K562 (cell line): Measurements from ENCODE around the gene CHRNB1. TPM values are rescaled to one million over a fixed set of nuclear protein-coding genes. Genes with fewer than 3 reads are reported as not detected.

Source experiments
- CAMTA2 ChIP-seq: fragments of 250-450 bp; sonication (Bioruptor Pico); conservative IDR thresholded peaks from 2 replicates; pipeline ENCODE4 v1.5.1; 2022
- DACH1 ChIP-seq: fragments of 450-650 bp; IDR thresholded peaks from 2 replicates; pipeline ENCODE4 v1.6.1; 2018; ENCODE audit not compliant: partially characterized antibody
- IRF2 ChIP-seq: sonication (generic); formaldehyde crosslinking; IDR thresholded peaks from 2 replicates; pipeline ENCODE4 v1.8.1; 2022; ENCODE audit warnings: mild to moderate bottlenecking, missing genetic modification reagents
- KAT7 ChIP-seq: sonication (generic); formaldehyde crosslinking; IDR thresholded peaks from 2 replicates; pipeline ENCODE4 v1.8.0; 2022; ENCODE audit warnings: missing genetic modification reagents, mild to moderate bottlenecking, borderline replicate concordance
- MEF2A ChIP-seq: IDR thresholded peaks from 2 replicates; pipeline ENCODE4 v1.6.1; 2011; ENCODE audit warnings: low read depth, mild to moderate bottlenecking, low read length, moderate library complexity; ENCODE audit not compliant: control insufficient read depth
- MNT ChIP-seq, 2 experiments: fragments of 450-650 bp; conservative IDR thresholded peaks; 2 replicates each; pipeline ENCODE4 v1.6.1; 2017; ENCODE audit warnings: mild to moderate bottlenecking in 2 of 2, moderate library complexity in 2 of 2
- RBM15 ChIP-seq: fragments of 200-400 bp; formaldehyde crosslinking; IDR thresholded peaks from 2 replicates; pipeline ENCODE4 v1.6.1; 2018; ENCODE audit warnings: mild to moderate bottlenecking, low read length, moderate library complexity; ENCODE audit not compliant: insufficient read depth
- RHOXF2B ChIP-seq: fragments of 250-450 bp; sonication (Bioruptor Pico); conservative IDR thresholded peaks from 2 replicates; pipeline ENCODE4 v1.5.1; 2021
- SMAD2 ChIP-seq: fragments of 150-350 bp; IDR thresholded peaks from 2 replicates; pipeline ENCODE4 v1.6.1; 2014; ENCODE audit warnings: low read depth, mild to moderate bottlenecking, low read length
- VEZF1 ChIP-seq: fragments of 200-800 bp; sonication (Bioruptor generic); IDR thresholded peaks from 2 replicates; pipeline ENCODE4 v1.6.1; 2017; ENCODE audit warnings: missing genetic modification characterization, missing compliant biosample characterization
- ZNF280A ChIP-seq: fragments of 450-650 bp; IDR thresholded peaks from 2 replicates; pipeline ENCODE4 v1.6.1; 2018; ENCODE audit warnings: mild to moderate bottlenecking, low read depth; ENCODE audit not compliant: partially characterized antibody
- ZNF347 ChIP-seq: fragments of 450-650 bp; formaldehyde crosslinking; IDR thresholded peaks from 2 replicates; pipeline ENCODE4 v1.4.0; 2020; ENCODE audit warnings: low read depth, mild to moderate bottlenecking, moderate library complexity
- ZNF445 ChIP-seq: fragments of 250-450 bp; sonication (Bioruptor Pico); IDR thresholded peaks from 2 replicates; pipeline ENCODE4 v1.4.0; 2020; ENCODE audit warnings: low read depth, mild to moderate bottlenecking, moderate library complexity
- ZNF583 ChIP-seq: fragments of 250-450 bp; sonication (Bioruptor Pico); IDR thresholded peaks from 2 replicates; pipeline ENCODE4 v1.4.0; 2020
- polyA plus RNA-seq, 8 experiments: library from polyadenylated mRNA; depleted of rRNA in 4 of 8; stranded (reverse) in 5 of 8; unstranded in 3 of 8; fragments of >200 nt; fragmentation: Nextera tagmentation in 2 of 8; fragmentation: Illumina TruSeq in 1 of 8; extraction: Ambion mirVana in 2 of 8; extraction: Trizol in 1 of 8; gene quantifications; 2 replicates each; pipeline versions ENCODE4 v1.2.1 to v1.2.3, GENCODE V29; 2011 to 2014; ENCODE audit warnings: inconsistent platforms in 1 of 8, missing spikeins in 1 of 8
- total RNA-seq, 7 experiments: library from RNA; depleted of rRNA in 6 of 7; stranded (reverse); fragments of >200 nt in 6 of 7; fragmentation: Illumina TruSeq in 2 of 7; extraction: Trizol in 2 of 7; gene quantifications; 2 replicates each; pipeline versions ENCODE4 v1.2.1 to v1.2.3, GENCODE V29; 2011 to 2021; ENCODE audit warnings: low replicate concordance in 1 of 7
- TF ChIP-seq, protein P1 (sequence below), 2 experiments: fragments of 450-650 bp in 1 of 2; sonication (generic) in 1 of 2; formaldehyde crosslinking in 1 of 2; IDR thresholded peaks; 2 replicates each; pipeline versions ENCODE4 v1.7.1 to v1.9.0; 2016 to 2022; ENCODE audit warnings: inconsistent platforms in 1 of 2, mild to moderate bottlenecking in 1 of 2, missing genetic modification reagents in 1 of 2

The CHRNB1 gene
- total and polyA plus RNA-seq, 9 of the 15 experiments (the other 6 are each of a cell fraction or from before 2014, with no cell fraction given): 4.7 to 12.3 (median 6.8) TPM

GRCh38 chr17:7432296-7432695, 12.6 kb upstream of the CHRNB1 start (continued):
- TF ChIP-seq, protein P1, sequence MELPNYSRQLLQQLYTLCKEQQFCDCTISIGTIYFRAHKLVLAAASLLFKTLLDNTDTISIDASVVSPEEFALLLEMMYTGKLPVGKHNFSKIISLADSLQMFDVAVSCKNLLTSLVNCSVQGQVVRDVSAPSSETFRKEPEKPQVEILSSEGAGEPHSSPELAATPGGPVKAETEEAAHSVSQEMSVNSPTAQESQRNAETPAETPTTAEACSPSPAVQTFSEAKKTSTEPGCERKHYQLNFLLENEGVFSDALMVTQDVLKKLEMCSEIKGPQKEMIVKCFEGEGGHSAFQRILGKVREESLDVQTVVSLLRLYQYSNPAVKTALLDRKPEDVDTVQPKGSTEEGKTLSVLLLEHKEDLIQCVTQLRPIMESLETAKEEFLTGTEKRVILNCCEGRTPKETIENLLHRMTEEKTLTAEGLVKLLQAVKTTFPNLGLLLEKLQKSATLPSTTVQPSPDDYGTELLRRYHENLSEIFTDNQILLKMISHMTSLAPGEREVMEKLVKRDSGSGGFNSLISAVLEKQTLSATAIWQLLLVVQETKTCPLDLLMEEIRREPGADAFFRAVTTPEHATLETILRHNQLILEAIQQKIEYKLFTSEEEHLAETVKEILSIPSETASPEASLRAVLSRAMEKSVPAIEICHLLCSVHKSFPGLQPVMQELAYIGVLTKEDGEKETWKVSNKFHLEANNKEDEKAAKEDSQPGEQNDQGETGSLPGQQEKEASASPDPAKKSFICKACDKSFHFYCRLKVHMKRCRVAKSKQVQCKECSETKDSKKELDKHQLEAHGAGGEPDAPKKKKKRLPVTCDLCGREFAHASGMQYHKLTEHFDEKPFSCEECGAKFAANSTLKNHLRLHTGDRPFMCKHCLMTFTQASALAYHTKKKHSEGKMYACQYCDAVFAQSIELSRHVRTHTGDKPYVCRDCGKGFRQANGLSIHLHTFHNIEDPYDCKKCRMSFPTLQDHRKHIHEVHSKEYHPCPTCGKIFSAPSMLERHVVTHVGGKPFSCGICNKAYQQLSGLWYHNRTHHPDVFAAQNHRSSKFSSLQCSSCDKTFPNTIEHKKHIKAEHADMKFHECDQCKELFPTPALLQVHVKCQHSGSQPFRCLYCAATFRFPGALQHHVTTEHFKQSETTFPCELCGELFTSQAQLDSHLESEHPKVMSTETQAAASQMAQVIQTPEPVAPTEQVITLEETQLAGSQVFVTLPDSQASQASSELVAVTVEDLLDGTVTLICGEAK (IDR thresholded peaks at IDR 0.05): no peak
- TF ChIP-seq, protein P1 (CRISPR knock-in tag; IDR thresholded peaks at IDR 0.05): no peak
- TF ChIP-seq RHOXF2B (CRISPR knock-in tag) (no peak), ZNF280A (no peak), ZNF583 (CRISPR knock-in tag) (no peak), SMAD2 (no peak), MNT (conservative IDR thresholded peaks at IDR 0.05) (no peak), MEF2A (no peak), RBM15 (no peak), DACH1 (no peak), ZNF347 (CRISPR knock-in tag) (no peak), ZNF445 (no peak), IRF2 (CRISPR knock-in tag) (no peak), CAMTA2 (no peak), KAT7 (CRISPR knock-in tag) (no peak), VEZF1 (CRISPR knock-in tag) (no peak)
